Measurements from ENCODE around the gene ZNF621.

DNA sequence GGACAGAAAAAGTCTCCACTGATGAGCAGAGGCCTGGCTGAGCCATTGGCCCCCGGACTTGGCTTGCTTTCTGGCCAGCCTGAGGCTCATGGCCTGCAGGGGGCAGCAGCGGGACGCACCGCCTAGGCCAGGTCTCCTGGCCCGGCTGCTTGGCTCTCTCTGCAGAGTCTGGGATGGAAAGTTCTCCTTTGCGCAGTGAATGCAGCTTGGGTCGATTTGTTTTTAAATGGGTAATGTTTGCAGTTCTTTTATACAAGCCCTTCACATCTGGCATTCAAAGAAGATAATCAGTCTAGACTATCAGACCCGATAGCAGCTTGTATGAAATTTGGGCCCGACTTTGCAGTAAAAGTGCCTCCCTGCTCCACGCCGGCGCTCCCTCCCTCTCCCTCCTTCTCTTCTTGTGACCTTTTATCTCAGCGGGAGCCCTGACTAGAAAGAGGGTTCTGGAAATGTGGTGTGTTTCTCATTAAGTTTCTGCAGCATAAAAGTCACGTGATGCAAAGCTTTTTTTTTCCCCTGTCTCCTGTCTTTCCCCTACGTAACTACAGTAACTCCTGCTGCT, 59.9 kb downstream of the ZNF621 start:
- peak; percentile 63 to 95 (median 83) for TF ChIP-seq CTCF (IDR thresholded peaks at IDR 0.05 in 4 of 5, conservative IDR thresholded peaks at IDR 0.05 in 1 of 5)
- no peak for TF ChIP-seq POLR2A (IDR thresholded peaks at IDR 0.05)
